Esophagus squamous epithelium (tissue), 4 donors: ENCODE measurements around the gene CROCC2.

Experiments
- POLR2A ChIP-seq, 4 donors: fragments of 450-650 bp; IDR thresholded peaks; one replicate each; pipeline ENCODE4 v1.6.1; 2017; ENCODE audit warnings: antibody characterized with exemption in 4 of 4, mild to moderate bottlenecking in 4 of 4, moderate library complexity in 3 of 4
- TF ChIP-seq, protein P1 (sequence below), 6 experiments: fragments of 450-650 bp in 4 of 6; fragments of 200-600 bp in 2 of 6; sonication (generic) in 2 of 6; IDR thresholded peaks; one replicate each; pipeline ENCODE4 v1.5.1; 2016 to 2019; ENCODE audit warnings: antibody characterized with exemption in 6 of 6, mild to moderate bottlenecking in 4 of 6, moderate library complexity in 4 of 6

DNA sequence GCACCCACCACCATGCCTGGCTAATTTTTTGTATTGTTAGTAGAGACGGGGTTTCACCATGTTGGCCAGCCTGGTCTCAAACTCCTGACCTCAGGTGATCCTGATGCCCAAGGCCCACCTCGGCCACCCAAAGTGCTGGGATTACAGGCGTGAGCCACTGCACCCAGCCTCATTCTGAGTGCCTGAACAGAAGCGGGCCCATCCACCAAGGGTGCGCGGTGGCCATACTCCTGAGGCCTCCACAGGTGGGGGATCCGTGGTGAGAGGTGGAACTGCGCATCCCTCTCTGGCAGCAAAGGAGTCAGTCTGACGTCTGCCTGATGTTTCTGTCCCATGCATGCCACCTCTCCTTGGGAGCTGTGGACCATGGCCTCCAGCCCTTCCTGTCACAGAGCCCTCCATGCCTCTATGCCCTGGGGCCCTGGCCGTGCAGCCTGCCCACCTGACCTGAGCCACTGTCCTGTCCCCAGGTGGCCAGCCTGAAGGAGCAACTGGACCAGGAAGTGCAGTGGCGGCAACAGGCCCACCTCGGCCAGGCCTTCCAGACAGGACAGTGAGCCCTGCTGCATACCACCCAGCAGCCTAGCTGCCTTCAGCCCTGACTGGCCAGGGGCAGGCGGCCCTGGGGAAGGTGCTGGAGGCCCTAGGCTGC is 84.7 kb downstream of the CROCC2 start:
- no peak for TF ChIP-seq POLR2A (IDR thresholded peaks at IDR 0.05)
- TF ChIP-seq, protein P1, sequence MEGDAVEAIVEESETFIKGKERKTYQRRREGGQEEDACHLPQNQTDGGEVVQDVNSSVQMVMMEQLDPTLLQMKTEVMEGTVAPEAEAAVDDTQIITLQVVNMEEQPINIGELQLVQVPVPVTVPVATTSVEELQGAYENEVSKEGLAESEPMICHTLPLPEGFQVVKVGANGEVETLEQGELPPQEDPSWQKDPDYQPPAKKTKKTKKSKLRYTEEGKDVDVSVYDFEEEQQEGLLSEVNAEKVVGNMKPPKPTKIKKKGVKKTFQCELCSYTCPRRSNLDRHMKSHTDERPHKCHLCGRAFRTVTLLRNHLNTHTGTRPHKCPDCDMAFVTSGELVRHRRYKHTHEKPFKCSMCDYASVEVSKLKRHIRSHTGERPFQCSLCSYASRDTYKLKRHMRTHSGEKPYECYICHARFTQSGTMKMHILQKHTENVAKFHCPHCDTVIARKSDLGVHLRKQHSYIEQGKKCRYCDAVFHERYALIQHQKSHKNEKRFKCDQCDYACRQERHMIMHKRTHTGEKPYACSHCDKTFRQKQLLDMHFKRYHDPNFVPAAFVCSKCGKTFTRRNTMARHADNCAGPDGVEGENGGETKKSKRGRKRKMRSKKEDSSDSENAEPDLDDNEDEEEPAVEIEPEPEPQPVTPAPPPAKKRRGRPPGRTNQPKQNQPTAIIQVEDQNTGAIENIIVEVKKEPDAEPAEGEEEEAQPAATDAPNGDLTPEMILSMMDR (IDR thresholded peaks at IDR 0.05) = no peak
